GM12878 (cell line): ENCODE data around the gene TBC1D2B.
"Not testable (repeated sequence)": the region's sequence is repeated elsewhere in the genome, so short reads cannot be mapped to it uniquely, and the experiment has no call there.

Experiments used
- CBX5 ChIP-seq: sonication (generic); IDR thresholded peaks from 2 replicates; pipeline ENCODE4 v1.6.1; 2016; ENCODE audit warnings: low read depth, moderate library complexity, mild to moderate bottlenecking, inconsistent platforms
- EGR1 ChIP-seq, 2 experiments: IDR thresholded peaks; 1 replicate in 1 of 2; 2 replicates in 1 of 2; pipeline ENCODE4 v1.6.1; 2011 to 2012; ENCODE audit warnings: low read depth in 2 of 2, low read length in 2 of 2, borderline replicate concordance in 1 of 2, mild to moderate bottlenecking in 1 of 2, moderate library complexity in 1 of 2
- HCFC1 ChIP-seq: fragments of 150-350 bp; IDR thresholded peaks from 2 replicates; pipeline ENCODE4 v1.6.1; 2014; ENCODE audit warnings: low read length
- MEF2A ChIP-seq: IDR thresholded peaks from 2 replicates; pipeline ENCODE4 v1.6.1; 2011; ENCODE audit warnings: low read depth, mild to moderate bottlenecking, low read length, moderate library complexity; ENCODE audit not compliant: insufficient read depth
- NFYB ChIP-seq: IDR thresholded peaks from 2 replicates; pipeline ENCODE4 v1.6.1; 2011; ENCODE audit warnings: low read depth, mild to moderate bottlenecking, low read length, improper control_type of control experiment, moderate library complexity; ENCODE audit not compliant: insufficient read depth
- POLR2A ChIP-seq: IDR thresholded peaks from 2 replicates; pipeline ENCODE4 v1.6.1; 2011; ENCODE audit warnings: low read depth, mild to moderate bottlenecking, low read length
- ZNF274 ChIP-seq: IDR thresholded peaks from one replicate; pipeline ENCODE4 v1.8.0; 2011; ENCODE audit not compliant: insufficient read length, insufficient read depth
- TF ChIP-seq, protein P1 (sequence below), 3 experiments: IDR thresholded peaks in 2 of 3; conservative IDR thresholded peaks in 1 of 3; 2 replicates each; pipeline ENCODE4 v1.5.1; 2011; ENCODE audit warnings: low read depth in 3 of 3, low read length in 3 of 3, mild to moderate bottlenecking in 3 of 3, control low read depth in 2 of 3, moderate library complexity in 2 of 3, inconsistent platforms in 1 of 3, mixed read lengths in 1 of 3; ENCODE audit not compliant: control insufficient read depth in 2 of 3, insufficient read depth in 1 of 3; ENCODE audit errors: extremely low read depth in 1 of 3
- TF ChIP-seq, protein P2 (sequence below): fragments of 450-650 bp; formaldehyde crosslinking; IDR thresholded peaks from 2 replicates; pipeline ENCODE4 v1.4.0; 2020; ENCODE audit warnings: mild to moderate bottlenecking, moderate library complexity
- TF ChIP-seq, protein P3 (sequence below): IDR thresholded peaks from 2 replicates; pipeline ENCODE4 v1.6.1; 2011; ENCODE audit warnings: borderline replicate concordance, low read depth, mild to moderate bottlenecking, moderate library complexity, low read length; ENCODE audit not compliant: insufficient read depth, poor library complexity, severe bottlenecking

DNA sequence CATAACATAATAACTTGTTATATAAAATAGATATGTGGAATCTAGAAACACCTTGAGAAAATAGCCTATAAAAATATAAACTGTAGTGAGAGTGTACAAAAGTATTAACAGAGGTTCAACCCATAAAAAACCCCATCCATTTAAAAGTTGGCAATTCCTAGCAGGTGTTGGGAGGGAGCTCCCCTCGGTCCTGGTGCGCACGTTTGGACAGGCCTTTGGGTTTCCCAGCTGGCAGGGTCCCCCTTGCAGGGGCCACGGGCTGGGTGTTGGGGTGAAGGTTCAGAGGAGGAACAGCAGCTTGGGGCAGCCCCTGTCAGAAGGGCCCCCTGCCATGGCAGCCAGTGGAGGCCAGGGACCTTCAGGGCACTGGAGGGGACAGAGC, 82.0 kb downstream of the TBC1D2B start:
- TF ChIP-seq ZNF274; HCFC1; NFYB; MEF2A; CBX5; POLR2A; EGR1 (IDR thresholded peaks at IDR 0.05; ENCODE audit: borderline replicate concordance in 1 of 2, low read depth in 2 of 2, low read length in 2 of 2): not testable (repeated sequence)
- TF ChIP-seq, protein P1, sequence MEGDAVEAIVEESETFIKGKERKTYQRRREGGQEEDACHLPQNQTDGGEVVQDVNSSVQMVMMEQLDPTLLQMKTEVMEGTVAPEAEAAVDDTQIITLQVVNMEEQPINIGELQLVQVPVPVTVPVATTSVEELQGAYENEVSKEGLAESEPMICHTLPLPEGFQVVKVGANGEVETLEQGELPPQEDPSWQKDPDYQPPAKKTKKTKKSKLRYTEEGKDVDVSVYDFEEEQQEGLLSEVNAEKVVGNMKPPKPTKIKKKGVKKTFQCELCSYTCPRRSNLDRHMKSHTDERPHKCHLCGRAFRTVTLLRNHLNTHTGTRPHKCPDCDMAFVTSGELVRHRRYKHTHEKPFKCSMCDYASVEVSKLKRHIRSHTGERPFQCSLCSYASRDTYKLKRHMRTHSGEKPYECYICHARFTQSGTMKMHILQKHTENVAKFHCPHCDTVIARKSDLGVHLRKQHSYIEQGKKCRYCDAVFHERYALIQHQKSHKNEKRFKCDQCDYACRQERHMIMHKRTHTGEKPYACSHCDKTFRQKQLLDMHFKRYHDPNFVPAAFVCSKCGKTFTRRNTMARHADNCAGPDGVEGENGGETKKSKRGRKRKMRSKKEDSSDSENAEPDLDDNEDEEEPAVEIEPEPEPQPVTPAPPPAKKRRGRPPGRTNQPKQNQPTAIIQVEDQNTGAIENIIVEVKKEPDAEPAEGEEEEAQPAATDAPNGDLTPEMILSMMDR (IDR thresholded peaks at IDR 0.05 in 2 of 3, conservative IDR thresholded peaks at IDR 0.05 in 1 of 3; ENCODE audit: control insufficient read depth in 2 of 3, extremely low read depth in 1 of 3, insufficient read depth in 1 of 3, low read depth in 3 of 3, low read length in 3 of 3) = not testable (repeated sequence)
- TF ChIP-seq, protein P2, sequence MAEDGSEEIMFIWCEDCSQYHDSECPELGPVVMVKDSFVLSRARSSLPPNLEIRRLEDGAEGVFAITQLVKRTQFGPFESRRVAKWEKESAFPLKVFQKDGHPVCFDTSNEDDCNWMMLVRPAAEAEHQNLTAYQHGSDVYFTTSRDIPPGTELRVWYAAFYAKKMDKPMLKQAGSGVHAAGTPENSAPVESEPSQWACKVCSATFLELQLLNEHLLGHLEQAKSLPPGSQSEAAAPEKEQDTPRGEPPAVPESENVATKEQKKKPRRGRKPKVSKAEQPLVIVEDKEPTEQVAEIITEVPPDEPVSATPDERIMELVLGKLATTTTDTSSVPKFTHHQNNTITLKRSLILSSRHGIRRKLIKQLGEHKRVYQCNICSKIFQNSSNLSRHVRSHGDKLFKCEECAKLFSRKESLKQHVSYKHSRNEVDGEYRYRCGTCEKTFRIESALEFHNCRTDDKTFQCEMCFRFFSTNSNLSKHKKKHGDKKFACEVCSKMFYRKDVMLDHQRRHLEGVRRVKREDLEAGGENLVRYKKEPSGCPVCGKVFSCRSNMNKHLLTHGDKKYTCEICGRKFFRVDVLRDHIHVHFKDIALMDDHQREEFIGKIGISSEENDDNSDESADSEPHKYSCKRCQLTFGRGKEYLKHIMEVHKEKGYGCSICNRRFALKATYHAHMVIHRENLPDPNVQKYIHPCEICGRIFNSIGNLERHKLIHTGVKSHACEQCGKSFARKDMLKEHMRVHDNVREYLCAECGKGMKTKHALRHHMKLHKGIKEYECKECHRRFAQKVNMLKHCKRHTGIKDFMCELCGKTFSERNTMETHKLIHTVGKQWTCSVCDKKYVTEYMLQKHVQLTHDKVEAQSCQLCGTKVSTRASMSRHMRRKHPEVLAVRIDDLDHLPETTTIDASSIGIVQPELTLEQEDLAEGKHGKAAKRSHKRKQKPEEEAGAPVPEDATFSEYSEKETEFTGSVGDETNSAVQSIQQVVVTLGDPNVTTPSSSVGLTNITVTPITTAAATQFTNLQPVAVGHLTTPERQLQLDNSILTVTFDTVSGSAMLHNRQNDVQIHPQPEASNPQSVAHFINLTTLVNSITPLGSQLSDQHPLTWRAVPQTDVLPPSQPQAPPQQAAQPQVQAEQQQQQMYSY (CRISPR knock-in tag) = not testable (repeated sequence)
- TF ChIP-seq, protein P3, sequence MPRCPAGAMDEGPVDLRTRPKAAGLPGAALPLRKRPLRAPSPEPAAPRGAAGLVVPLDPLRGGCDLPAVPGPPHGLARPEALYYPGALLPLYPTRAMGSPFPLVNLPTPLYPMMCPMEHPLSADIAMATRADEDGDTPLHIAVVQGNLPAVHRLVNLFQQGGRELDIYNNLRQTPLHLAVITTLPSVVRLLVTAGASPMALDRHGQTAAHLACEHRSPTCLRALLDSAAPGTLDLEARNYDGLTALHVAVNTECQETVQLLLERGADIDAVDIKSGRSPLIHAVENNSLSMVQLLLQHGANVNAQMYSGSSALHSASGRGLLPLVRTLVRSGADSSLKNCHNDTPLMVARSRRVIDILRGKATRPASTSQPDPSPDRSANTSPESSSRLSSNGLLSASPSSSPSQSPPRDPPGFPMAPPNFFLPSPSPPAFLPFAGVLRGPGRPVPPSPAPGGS = not testable (repeated sequence)
